Neural cell (in vitro differentiated cells): Measurements from ENCODE around the gene PTPRD.

ENCODE experiments used
- EZH2 ChIP-seq: fragments of 200-600, 300-800 bp; shearing (Covaris generic), sonication (generic); IDR thresholded peaks from 2 replicates; pipeline ENCODE4 v1.6.1; 2014; ENCODE audit warnings: antibody characterized with exemption, low read length, borderline replicate concordance, mild to moderate bottlenecking; ENCODE audit not compliant: insufficient read depth, poor library complexity, severe bottlenecking
- SMC3 ChIP-seq: fragments of 450-650 bp; conservative IDR thresholded peaks from 2 replicates; pipeline ENCODE4 v1.6.1; 2014; ENCODE audit warnings: antibody characterized with exemption, mild to moderate bottlenecking, moderate library complexity; ENCODE audit not compliant: poor library complexity
- TF ChIP-seq, protein P1 (sequence below): fragments of 450-650 bp; IDR thresholded peaks from 2 replicates; pipeline ENCODE4 v1.5.1; 2014; ENCODE audit warnings: antibody characterized with exemption, mild to moderate bottlenecking, moderate library complexity; ENCODE audit not compliant: poor library complexity, severe bottlenecking

DNA sequence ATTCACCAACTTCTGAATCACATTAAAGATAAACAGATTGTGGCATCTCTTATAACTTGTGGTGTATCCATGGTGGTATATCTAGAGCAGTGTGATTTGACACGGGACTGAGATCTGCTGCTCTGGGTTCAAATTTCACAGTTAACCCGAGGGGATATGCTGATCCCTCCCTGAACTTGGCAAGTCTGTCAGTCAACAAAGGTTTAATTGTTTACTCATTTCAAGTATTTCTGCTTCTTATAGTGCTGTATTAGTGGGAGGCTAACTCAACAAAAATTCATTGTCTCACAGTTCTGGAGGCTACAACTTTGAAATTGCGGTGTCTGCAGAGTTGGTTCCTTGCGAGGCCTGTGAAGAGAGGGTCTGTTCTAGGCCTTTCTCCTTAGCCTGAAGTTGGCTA, 1175.2 kb downstream of the PTPRD start:
- TF ChIP-seq SMC3 (no peak), EZH2 (no peak)
- TF ChIP-seq, protein P1, sequence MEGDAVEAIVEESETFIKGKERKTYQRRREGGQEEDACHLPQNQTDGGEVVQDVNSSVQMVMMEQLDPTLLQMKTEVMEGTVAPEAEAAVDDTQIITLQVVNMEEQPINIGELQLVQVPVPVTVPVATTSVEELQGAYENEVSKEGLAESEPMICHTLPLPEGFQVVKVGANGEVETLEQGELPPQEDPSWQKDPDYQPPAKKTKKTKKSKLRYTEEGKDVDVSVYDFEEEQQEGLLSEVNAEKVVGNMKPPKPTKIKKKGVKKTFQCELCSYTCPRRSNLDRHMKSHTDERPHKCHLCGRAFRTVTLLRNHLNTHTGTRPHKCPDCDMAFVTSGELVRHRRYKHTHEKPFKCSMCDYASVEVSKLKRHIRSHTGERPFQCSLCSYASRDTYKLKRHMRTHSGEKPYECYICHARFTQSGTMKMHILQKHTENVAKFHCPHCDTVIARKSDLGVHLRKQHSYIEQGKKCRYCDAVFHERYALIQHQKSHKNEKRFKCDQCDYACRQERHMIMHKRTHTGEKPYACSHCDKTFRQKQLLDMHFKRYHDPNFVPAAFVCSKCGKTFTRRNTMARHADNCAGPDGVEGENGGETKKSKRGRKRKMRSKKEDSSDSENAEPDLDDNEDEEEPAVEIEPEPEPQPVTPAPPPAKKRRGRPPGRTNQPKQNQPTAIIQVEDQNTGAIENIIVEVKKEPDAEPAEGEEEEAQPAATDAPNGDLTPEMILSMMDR: no peak
